Measurements from ENCODE around the gene TM9SF3.

TM9SF3 gene

GRCh38 chr10:96622013-96622787, 35.4 kb upstream of the TM9SF3 start:
- TF ChIP-seq CTCF (IDR thresholded peaks at IDR 0.05; ENCODE audit: low read depth, low read length), result no peak

GRCh38 chr10:96619796-96620773, 33.3 kb upstream of the TM9SF3 start:
- no peak overlapping the region for H3K4me3 ChIP-seq (ENCODE audit: low read depth, low read length)
- no peak for TF ChIP-seq CTCF (IDR thresholded peaks at IDR 0.05; ENCODE audit: low read depth, low read length)

More at GRCh38 chr10:96622013-96622787, 35.4 kb upstream of the TM9SF3 start:
- H3K4me3 ChIP-seq (ENCODE audit: low read depth, low read length), result no peak overlapping the region

- TF ChIP-seq CTCF (IDR thresholded peaks at IDR 0.05; ENCODE audit: low read depth, low read length), result no peak
Observed at GRCh38 chr10:96619120-96619519, 32.3 kb upstream of the TM9SF3 start.

GRCh38 chr10:96618653-96619052, 31.8 kb upstream of the TM9SF3 start:
- TF ChIP-seq CTCF (IDR thresholded peaks at IDR 0.05; ENCODE audit: low read depth, low read length), result no peak
- no peak overlapping the region for H3K4me3 ChIP-seq (ENCODE audit: low read depth, low read length)

More at GRCh38 chr10:96619120-96619519, 32.3 kb upstream of the TM9SF3 start:
- no peak overlapping the region for H3K4me3 ChIP-seq (ENCODE audit: low read depth, low read length)

- H3K4me3 ChIP-seq (ENCODE audit: low read depth, low read length), result no peak overlapping the region
- no peak for TF ChIP-seq CTCF (IDR thresholded peaks at IDR 0.05; ENCODE audit: low read depth, low read length)
Observed at GRCh38 chr10:96616961-96617360, 30.1 kb upstream of the TM9SF3 start.

- H3K4me3 ChIP-seq (ENCODE audit: low read depth, low read length), result no peak overlapping the region
- no peak for TF ChIP-seq CTCF (IDR thresholded peaks at IDR 0.05; ENCODE audit: low read depth, low read length)
Observed at GRCh38 chr10:96614515-96614914, 27.7 kb upstream of the TM9SF3 start.

Measured in WI38 (cell line).